ENCODE results near the gene AARS2. TPM values are rescaled to one million over a fixed set of nuclear protein-coding genes. Genes with fewer than 3 reads are reported as not detected.

Gene AARS2
- total and polyA plus RNA-seq, 9 of the 15 experiments (the other 6 are each of a cell fraction or from before 2014, with no cell fraction given) = 0.97 to 34.0 (median 18.3) TPM

GRCh38 chr6:44312901-44313788, at the start of gene AARS2 (continued):
- TF ChIP-seq NONO (IDR thresholded peaks at IDR 0.05; ENCODE audit: low read depth in 2 of 2, low read length in 1 of 2) (peak; percentile 71 to 84; a peak in 3 of 4 replicates), MXI1 (IDR thresholded peaks at IDR 0.05; ENCODE audit: low read depth, low read length) (peak; percentile 41; the same call in 1 of the 2 replicates), PRDM10 (IDR thresholded peaks at IDR 0.05; ENCODE audit: partially characterized antibody) (peak; percentile 22), RAD51 (IDR thresholded peaks at IDR 0.05; ENCODE audit: borderline replicate concordance, low read depth) (peak; percentile 15; the same call in 1 of the 2 replicates), RFX1 (IDR thresholded peaks at IDR 0.05) (no peak), ZNF253 (CRISPR knock-in tag; conservative IDR thresholded peaks at IDR 0.05) (no peak), PHTF2 (CRISPR knock-in tag; IDR thresholded peaks at IDR 0.05) (no peak), POLR2H (tag; IDR thresholded peaks at IDR 0.05; ENCODE audit: low read depth) (no peak; the same call in 1 of the 2 replicates), ZC3H8 (IDR thresholded peaks at IDR 0.05) (no peak), GABPA (tag; conservative IDR thresholded peaks at IDR 0.05; ENCODE audit: low read depth) (peak; percentile 72), ZNF436 (CRISPR knock-in tag; IDR thresholded peaks at IDR 0.05) (no peak), AFF1 (IDR thresholded peaks at IDR 0.05; ENCODE audit: low read depth in 1 of 2, partially characterized antibody in 2 of 2) (peak in 1 of 2 experiments; percentile 74), RBBP5 (IDR thresholded peaks at IDR 0.05; ENCODE audit: borderline replicate concordance, insufficient read depth, low read length, poor library complexity, severe bottlenecking) (peak; percentile 98), SREBF2 (CRISPR knock-in tag; IDR thresholded peaks at IDR 0.05) (no peak), TGIF2 (CRISPR knock-in tag; IDR thresholded peaks at IDR 0.05) (no peak)
- TF ChIP-seq, protein P1, sequence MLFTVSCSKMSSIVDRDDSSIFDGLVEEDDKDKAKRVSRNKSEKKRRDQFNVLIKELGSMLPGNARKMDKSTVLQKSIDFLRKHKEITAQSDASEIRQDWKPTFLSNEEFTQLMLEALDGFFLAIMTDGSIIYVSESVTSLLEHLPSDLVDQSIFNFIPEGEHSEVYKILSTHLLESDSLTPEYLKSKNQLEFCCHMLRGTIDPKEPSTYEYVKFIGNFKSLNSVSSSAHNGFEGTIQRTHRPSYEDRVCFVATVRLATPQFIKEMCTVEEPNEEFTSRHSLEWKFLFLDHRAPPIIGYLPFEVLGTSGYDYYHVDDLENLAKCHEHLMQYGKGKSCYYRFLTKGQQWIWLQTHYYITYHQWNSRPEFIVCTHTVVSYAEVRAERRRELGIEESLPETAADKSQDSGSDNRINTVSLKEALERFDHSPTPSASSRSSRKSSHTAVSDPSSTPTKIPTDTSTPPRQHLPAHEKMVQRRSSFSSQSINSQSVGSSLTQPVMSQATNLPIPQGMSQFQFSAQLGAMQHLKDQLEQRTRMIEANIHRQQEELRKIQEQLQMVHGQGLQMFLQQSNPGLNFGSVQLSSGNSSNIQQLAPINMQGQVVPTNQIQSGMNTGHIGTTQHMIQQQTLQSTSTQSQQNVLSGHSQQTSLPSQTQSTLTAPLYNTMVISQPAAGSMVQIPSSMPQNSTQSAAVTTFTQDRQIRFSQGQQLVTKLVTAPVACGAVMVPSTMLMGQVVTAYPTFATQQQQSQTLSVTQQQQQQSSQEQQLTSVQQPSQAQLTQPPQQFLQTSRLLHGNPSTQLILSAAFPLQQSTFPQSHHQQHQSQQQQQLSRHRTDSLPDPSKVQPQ (CRISPR knock-in tag; IDR thresholded peaks at IDR 0.05; ENCODE audit: borderline replicate concordance) = no peak
